HG03066 (cell line): Measurements from ENCODE around the gene C11orf58.

ENCODE experiments used
- ATAC-seq: cut with Tn5 transposase; IDR thresholded peaks from one replicate; pipeline ENCODE4 v1.9.1; 2021; ENCODE audit warnings: low read depth; ENCODE audit not compliant: unreplicated experiment

Gene C11orf58

DNA sequence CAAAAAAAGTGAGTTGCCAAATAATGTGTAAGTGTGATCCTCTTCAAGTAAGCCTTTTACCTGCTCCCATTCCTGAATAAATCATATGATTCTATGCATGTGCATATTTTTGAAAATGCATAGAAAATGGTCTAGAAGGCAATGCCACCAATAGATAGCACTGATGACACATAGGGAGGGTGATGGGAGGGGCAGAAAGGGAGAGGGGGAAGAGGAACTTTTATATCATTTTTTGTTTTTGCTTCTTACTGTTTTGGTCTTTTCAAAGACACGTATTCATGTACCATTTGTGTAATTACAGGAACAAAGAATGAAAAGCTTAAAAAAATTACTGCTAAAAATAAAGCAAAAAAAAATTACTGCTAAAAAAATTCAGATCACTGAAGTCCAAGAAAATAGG lies 60.8 kb downstream of the C11orf58 start:
- no peak for ATAC-seq

DNA sequence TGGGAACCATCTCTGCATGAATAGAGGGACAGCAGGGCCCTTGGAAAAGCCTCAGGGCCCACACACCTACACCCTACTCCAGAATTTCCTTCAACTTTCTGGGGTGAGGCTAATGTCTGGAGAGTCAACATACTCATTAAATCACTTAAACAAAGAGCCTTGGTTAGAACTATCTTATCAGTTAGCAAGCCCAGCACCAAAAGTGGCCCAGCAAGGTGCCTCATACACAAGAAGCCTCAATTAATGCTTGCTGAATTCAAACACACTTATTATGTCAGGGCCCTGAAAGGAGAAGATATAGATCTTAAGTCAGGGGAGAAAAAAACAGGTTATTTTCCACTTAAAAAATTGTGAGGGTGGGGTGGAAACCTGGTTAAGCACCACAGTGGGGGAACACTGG lies 61.4 kb downstream of the C11orf58 start:
- no peak for ATAC-seq

DNA sequence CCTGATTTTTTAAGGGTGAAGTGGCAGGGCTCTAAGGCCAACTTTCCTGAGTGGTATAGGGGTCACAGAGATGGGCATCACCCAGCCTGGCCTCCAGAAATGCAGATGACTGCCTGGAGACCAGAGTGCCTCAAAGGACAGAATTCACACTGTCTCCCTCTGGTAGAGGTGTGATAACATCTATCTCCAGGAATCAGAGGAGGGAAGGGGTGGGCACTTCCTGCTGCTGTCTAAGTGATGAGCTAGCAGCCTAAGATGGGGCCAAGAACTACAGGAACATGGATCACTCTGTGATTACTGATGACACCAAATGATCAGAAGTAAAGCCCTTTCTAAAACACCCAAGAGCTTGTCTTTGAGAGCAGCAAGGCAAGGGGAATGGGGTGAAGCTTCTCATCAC lies 61.9 kb downstream of the C11orf58 start:
- ATAC-seq: no peak

DNA sequence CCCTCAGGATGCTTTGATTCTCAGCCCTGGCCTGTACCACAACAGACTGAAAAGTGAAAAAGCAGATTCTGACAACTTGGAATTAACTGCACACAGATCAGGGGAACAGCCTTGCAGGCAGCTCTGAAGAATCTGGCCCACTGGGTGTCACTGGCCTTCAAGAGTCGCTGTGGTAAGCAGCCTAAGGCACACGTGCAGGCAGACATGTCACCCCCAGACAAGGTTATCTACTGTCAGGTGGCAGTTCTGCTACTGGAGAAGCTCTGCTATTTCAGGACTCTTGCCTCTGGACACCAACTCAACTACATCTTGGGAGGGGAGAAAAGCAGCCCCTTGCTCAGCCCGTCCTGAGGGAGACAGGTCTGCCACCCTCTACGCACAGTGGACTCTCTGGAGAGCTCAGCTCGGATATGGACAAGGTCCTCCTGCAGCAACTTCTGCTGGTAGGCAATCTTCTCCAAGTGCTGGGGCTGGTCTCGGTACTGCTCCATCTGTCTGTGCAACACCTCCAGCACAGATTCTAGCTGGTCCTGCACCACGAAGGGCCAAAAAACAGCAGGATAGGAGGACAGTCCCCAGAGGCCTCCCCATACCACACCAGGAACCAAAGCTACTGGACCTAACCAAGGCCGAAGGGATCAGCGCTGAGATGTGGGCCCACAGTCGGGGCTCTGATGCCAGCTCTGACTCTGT lies 63.0 kb downstream of the C11orf58 start:
- ATAC-seq: no peak

DNA sequence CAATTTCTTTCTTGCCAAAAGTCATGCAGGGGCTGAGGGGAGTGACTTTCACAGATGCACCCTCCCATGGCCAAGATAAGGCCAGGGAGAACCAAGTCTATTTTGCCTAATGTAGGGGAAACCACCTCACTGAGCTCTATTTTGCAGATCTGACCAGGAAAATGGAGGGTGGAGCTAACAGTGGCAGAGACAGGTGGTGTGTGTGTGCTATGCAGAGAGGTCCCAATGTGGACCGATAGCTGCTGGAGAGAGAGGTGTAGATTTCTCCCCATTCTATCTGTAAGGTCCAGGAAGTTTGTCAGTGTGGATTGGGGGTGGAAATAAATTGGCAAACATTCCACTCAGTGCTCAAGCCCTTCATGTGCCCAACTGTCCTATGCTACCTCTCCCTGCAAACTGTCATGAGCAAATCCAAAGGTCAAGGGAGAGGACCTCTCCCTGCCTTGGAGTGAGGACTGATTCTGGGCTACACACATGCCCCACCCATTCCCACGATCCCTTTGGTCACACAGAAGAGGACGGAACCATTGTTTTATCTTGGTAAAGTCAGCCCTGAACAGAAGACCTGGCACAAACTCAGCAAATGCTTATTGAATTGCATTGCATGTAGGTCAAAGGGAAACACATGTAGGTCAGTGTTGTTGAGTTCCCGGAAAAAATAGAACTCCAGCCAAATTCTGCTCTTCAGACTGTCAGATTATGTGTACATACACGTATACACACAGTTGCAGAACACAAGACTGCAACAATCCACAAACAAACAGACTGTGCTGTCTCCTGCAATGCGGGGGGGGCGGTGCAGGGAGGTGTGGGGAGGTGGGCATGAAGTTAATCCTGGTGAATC lies 65.9 kb downstream of the C11orf58 start:
- no peak for ATAC-seq

DNA sequence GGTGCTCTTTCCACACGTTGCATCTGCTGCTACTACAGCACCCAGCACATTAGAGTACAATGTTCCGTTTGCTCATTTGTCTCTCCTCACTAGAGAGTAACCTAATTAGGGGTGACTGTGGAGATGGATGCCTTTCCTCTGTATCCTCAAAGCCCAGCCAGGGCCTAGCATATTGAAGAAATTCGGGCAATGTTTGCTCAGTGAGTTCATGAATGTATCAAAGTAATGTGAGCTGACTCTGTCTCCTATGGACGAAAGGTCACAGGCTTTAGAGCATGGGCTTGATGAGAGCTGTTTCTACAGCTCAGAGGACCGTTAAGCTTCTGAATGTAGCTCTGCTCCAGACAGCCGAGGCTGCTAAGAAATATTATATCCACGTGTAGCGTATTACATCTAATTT lies 67.5 kb downstream of the C11orf58 start:
- no peak for ATAC-seq

DNA sequence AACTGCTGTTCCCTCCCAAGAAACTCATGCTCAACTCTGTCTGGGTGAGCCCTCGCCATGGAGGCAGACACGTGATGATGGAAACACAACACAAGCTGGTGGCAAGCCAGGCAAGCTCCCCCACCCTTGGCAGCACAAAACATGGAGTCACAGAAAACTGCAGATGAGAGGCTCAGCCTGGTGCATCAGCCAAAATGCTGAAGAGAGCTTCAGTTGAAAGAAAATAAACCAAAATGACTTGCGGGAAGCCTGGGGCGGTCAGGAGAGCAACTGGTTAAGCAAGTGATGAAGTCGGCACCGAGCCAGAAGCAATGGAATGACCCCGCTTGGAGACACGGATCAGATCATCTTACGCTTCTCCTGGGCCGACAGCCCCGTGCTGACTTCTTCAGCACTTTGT lies 68.3 kb downstream of the C11orf58 start:
- ATAC-seq: no peak

DNA sequence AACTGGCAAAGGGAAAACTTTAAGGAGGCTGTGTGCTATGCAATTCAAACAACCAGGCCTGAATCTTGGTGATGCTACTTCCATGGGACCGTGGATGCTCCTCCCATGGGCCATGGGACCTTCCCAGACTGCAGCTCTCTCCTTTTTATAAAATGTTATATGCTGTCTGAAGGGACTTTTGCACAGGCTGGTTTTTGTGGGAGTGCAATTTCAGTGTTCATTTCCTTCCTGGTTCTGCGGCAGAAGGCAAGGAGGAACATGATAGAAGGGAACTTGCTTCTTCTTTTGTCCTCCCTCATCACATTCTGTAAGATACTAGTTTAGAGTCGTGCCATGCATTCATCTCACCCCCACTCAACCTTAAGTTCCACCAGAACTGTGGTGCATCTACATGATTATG lies 68.9 kb downstream of the C11orf58 start:
- ATAC-seq: no peak
